ENCODE data around the gene PFN1. TPM values are rescaled to one million over a fixed set of nuclear protein-coding genes. Genes with fewer than 3 reads are reported as not detected.

PFN1 gene
- total RNA-seq, 4 donors from 2014 or later, result 244 to 584 (median 435) TPM

DNA sequence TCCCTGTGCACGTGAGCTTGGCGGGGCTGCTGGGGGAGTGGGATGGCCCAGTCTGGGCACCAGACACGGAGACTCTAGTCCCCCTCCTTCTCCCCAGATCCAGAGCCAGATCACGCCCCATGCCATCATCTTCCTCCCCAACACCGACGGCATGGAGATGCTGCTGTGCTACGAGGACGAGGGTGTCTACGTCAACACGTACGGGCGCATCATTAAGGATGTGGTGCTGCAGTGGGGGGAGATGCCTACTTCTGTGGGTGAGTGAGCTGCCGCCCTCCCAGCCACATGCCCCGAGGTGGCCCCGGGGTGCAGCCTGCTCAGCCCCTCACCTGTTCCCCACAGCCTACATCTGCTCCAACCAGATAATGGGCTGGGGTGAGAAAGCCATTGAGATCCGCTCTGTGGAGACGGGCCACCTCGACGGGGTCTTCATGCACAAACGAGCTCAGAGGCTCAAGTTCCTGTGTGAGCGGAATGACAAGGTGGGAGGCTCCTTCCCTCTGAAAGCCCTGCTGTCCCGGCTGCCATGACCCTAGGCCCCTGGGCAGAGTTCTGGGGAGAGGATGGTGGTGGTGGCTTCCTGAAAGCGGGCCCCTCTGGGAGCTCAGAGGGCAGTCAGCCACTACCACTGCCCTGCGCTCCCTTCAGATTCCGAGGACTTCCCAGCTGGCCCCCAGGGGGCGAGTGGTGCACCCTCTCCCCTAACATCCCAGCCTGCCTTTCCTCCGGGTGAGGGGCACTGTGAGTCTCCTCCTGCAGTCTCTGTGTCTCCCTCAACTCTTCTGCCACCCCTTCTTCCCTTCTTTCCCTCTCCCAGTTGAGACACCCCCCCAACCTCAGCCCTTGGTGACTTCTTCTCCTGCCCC lies 51.8 kb downstream of the PFN1 start:
- TF ChIP-seq, protein P1, sequence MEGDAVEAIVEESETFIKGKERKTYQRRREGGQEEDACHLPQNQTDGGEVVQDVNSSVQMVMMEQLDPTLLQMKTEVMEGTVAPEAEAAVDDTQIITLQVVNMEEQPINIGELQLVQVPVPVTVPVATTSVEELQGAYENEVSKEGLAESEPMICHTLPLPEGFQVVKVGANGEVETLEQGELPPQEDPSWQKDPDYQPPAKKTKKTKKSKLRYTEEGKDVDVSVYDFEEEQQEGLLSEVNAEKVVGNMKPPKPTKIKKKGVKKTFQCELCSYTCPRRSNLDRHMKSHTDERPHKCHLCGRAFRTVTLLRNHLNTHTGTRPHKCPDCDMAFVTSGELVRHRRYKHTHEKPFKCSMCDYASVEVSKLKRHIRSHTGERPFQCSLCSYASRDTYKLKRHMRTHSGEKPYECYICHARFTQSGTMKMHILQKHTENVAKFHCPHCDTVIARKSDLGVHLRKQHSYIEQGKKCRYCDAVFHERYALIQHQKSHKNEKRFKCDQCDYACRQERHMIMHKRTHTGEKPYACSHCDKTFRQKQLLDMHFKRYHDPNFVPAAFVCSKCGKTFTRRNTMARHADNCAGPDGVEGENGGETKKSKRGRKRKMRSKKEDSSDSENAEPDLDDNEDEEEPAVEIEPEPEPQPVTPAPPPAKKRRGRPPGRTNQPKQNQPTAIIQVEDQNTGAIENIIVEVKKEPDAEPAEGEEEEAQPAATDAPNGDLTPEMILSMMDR (IDR thresholded peaks at IDR 0.05; ENCODE audit: low read depth), result no peak

DNA sequence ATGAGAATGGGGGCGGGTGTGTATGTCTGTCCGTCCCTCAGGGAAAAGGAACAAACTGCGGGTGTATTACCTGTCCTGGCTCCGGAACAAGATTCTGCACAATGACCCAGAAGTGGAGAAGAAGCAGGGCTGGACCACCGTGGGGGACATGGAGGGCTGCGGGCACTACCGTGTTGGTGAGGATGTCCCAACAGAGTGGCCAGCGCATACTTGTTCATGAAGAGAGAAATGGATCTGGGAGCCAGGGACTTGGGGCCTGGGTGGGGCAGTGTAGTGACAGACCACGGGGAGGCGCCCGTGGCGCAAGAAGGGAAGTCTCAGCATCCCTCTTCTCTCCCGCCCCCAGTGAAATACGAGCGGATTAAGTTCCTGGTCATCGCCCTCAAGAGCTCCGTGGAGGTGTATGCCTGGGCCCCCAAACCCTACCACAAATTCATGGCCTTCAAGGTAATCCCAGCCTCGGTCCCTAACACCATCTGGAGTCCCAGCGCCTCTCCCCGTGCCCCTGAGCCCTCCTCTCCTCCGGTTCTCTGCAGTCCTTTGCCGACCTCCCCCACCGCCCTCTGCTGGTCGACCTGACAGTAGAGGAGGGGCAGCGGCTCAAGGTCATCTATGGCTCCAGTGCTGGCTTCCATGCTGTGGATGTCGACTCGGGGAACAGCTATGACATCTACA lies 52.5 kb downstream of the PFN1 start:
- TF ChIP-seq, protein P1 (IDR thresholded peaks at IDR 0.05; ENCODE audit: low read depth), result no peak

Small RNA genes within 50 kb of the gene (small RNA-seq; reads per million reads assigned to genes)
- gene MIR6864 (not detected), gene MIR6865 (not detected)

Other genes with a start within 250 kb of the PFN1 start
- gene PELP1, start 244.4 kb downstream of the PFN1 start, total RNA-seq, result 10 to 100 TPM; 12.9 to 22.5 (median 20.4) TPM
- gene ARRB2, start 237.9 kb downstream of the PFN1 start, total RNA-seq, result 100 to 1,000 TPM in 1 of 4 donors, 10 to 100 TPM in 3; 36.2 to 138 (median 52.8) TPM
- gene MED11, start 217.1 kb downstream of the PFN1 start, total RNA-seq, result 10 to 100 TPM; 16.3 to 29.6 (median 24.2) TPM
- gene ZMYND15, start 208.7 kb downstream of the PFN1 start, total RNA-seq, result 1 to 10 TPM in 2 of 4 donors, under 1 TPM in 2; 0.65 to 4.6 (median 1.0) TPM
- 100 to 1,000 TPM in 1 of 4 donors, 10 to 100 TPM in 1, 1 to 10 TPM in 2; 9.0 to 108 (median 12.9) TPM for gene CXCL16, start 208.6 kb downstream of the PFN1 start, total RNA-seq
- gene TM4SF5, start 176.6 kb downstream of the PFN1 start, total RNA-seq, result not detected
- 10 to 100 TPM in 1 of 4 donors, 1 to 10 TPM in 2, not detected in 1; 4.6 to 54.9 (median 5.7) TPM for gene VMO1, start 162.2 kb downstream of the PFN1 start, total RNA-seq
- not detected for gene GLTPD2, start 159.6 kb downstream of the PFN1 start, total RNA-seq
- gene PSMB6, start 152.4 kb downstream of the PFN1 start, total RNA-seq, result 100 to 1,000 TPM; 114 to 187 (median 124) TPM
- 10 to 100 TPM; 12.6 to 25.0 (median 18.1) TPM for gene PLD2, start 141.4 kb downstream of the PFN1 start, total RNA-seq
- 10 to 100 TPM; 12.9 to 61.0 (median 28.2) TPM for gene MINK1, start 115.2 kb downstream of the PFN1 start, total RNA-seq
- 1 to 10 TPM in 2 of 4 donors, under 1 TPM in 2; 0.38 to 2.2 (median 0.87) TPM for gene C17orf107, start 49.0 kb downstream of the PFN1 start, total RNA-seq
- gene CHRNE, start 45.4 kb downstream of the PFN1 start, total RNA-seq, result under 1 TPM; 0.34 to 0.94 (median 0.46) TPM
- gene GP1BA, start 16.3 kb downstream of the PFN1 start, total RNA-seq, result not detected
- gene SLC25A11, start 8.5 kb downstream of the PFN1 start, total RNA-seq, result 10 to 100 TPM; 25.3 to 85.5 (median 27.9) TPM
- 10 to 100 TPM; 21.7 to 42.0 (median 31.0) TPM for gene RNF167, start 8.3 kb downstream of the PFN1 start, total RNA-seq
- gene ENO3, start 2.6 kb upstream of the PFN1 start, total RNA-seq, result 1 to 10 TPM; 2.3 to 8.3 (median 3.8) TPM
- 10 to 100 TPM; 37.5 to 67.6 (median 54.1) TPM for gene SPAG7, start 19.3 kb upstream of the PFN1 start, total RNA-seq
- 10 to 100 TPM; 11.4 to 21.9 (median 17.5) TPM for gene CAMTA2, start 39.1 kb upstream of the PFN1 start, total RNA-seq
- 1 to 10 TPM in 3 of 4 donors, under 1 TPM in 1; 0.85 to 1.3 (median 1.1) TPM for gene INCA1, start 49.0 kb upstream of the PFN1 start, total RNA-seq
- 100 to 1,000 TPM in 1 of 4 donors, 10 to 100 TPM in 3; 32.3 to 162 (median 65.2) TPM for gene KIF1C, start 49.4 kb upstream of the PFN1 start, total RNA-seq
- not detected for gene SLC52A1, start 86.9 kb upstream of the PFN1 start, total RNA-seq
- 1 to 10 TPM; 3.2 to 5.9 (median 4.0) TPM for gene ZFP3, start 129.9 kb upstream of the PFN1 start, total RNA-seq
- 10 to 100 TPM in 1 of 4 donors, 1 to 10 TPM in 3; 1.5 to 11.9 (median 6.0) TPM for gene ZNF232, start 163.3 kb upstream of the PFN1 start, total RNA-seq
- gene USP6, start 167.5 kb upstream of the PFN1 start, total RNA-seq, result 1 to 10 TPM in 1 of 4 donors, under 1 TPM in 2, not detected in 1; 0.22 to 5.1 (median 0.51) TPM
- 10 to 100 TPM in 3 of 4 donors, 1 to 10 TPM in 1; 5.5 to 17.1 (median 11.0) TPM for gene ZNF594, start 243.3 kb upstream of the PFN1 start, total RNA-seq